K562 (cell line): Measurements from ENCODE around the gene CHST1.

Experiments used
- CBFA2T3 ChIP-seq: fragments of 450-650 bp; IDR thresholded peaks from 2 replicates; pipeline ENCODE4 v1.6.1; 2017
- ELF1 ChIP-seq: fragments of 200-800 bp; sonication (Bioruptor generic); IDR thresholded peaks from 2 replicates; pipeline ENCODE4 v1.6.1; 2016; ENCODE audit warnings: missing genetic modification characterization, missing compliant biosample characterization
- GATA2 ChIP-seq: sonication (generic); formaldehyde crosslinking; IDR thresholded peaks from 2 replicates; pipeline ENCODE4 v1.4.0; 2020; ENCODE audit warnings: mild to moderate bottlenecking, missing genetic modification reagents
- GATAD2A ChIP-seq: fragments of 450-650 bp; IDR thresholded peaks from 2 replicates; pipeline ENCODE4 v1.6.1; 2017
- PHF20 ChIP-seq: fragments of 450-650 bp; IDR thresholded peaks from 2 replicates; pipeline ENCODE4 v1.6.1; 2018; ENCODE audit not compliant: partially characterized antibody
- RBM39 ChIP-seq: fragments of 200-400 bp; formaldehyde crosslinking; optimal IDR thresholded peaks from 2 replicates; pipeline ENCODE3; 2018; ENCODE audit warnings: low read depth, low read length

- TF ChIP-seq CBFA2T3: no peak
- no peak for TF ChIP-seq ELF1 (tag)
- TF ChIP-seq PHF20: no peak
- no peak for TF ChIP-seq GATAD2A
- no peak for TF ChIP-seq RBM39
- TF ChIP-seq GATA2 (CRISPR knock-in tag): no peak
Observed at GRCh38 chr11:45621588-45621987, 43.8 kb downstream of the CHST1 start.
